GM12891 (cell line): ENCODE data around the gene VGF.
A peak's percentile ranks its signal among the peaks of the same experiment; 100 is the strongest.
"Not testable (repeated sequence)": the region's sequence is repeated elsewhere in the genome, so short reads cannot be mapped to it uniquely, and the experiment has no call there.

Source experiments
- DNase-seq: peaks from one replicate; pipeline ENCODE4 v3.0.0; 2011; ENCODE audit warnings: low spot score; ENCODE audit not compliant: insufficient read length
- FAIRE-seq: peaks from 2 replicates; lab custom pipeline; 2011; peaks lifted over from hg19 to GRCh38; lab: Jason Lieb, UNC
- PAX5 ChIP-seq: IDR thresholded peaks from 2 replicates; pipeline ENCODE4 v1.6.1; 2011; ENCODE audit warnings: low read length, moderate library complexity, mild to moderate bottlenecking; ENCODE audit not compliant: insufficient read depth, severe bottlenecking
- POLR2A ChIP-seq: IDR thresholded peaks from 2 replicates; pipeline ENCODE4 v1.6.1; 2011; ENCODE audit warnings: low read depth, low read length, control low read depth
- POLR2AphosphoS5 ChIP-seq: IDR thresholded peaks from 2 replicates; pipeline ENCODE4 v1.6.1; 2011; ENCODE audit warnings: low read depth, low read length, control low read depth
- POU2F2 ChIP-seq: IDR thresholded peaks from 2 replicates; pipeline ENCODE4 v1.6.1; 2011; ENCODE audit warnings: low read depth, mild to moderate bottlenecking, control low read depth, low read length, moderate library complexity
- SPI1 ChIP-seq: IDR thresholded peaks from 2 replicates; pipeline ENCODE4 v1.6.1; 2011; ENCODE audit warnings: low read depth, low read length, control low read depth
- TAF1 ChIP-seq: IDR thresholded peaks from 2 replicates; pipeline ENCODE4 v1.6.1; 2011; ENCODE audit warnings: low read depth, low read length, control low read depth

Gene VGF

GRCh38 chr7:101126651-101127459, 38.5 kb downstream of the VGF start, which contains the start of gene SERPINE1:
TSS of gene SERPINE1 (plus strand) at chr7:101127104. CDS start at chr7:101128394, 1,290 bp downstream.
- no peak for TF ChIP-seq TAF1
- TF ChIP-seq POLR2A, result 0 out of 2 replicates have a peak, but pooled peaks have one; percentile 36
- no peak for TF ChIP-seq SPI1
- no peak for TF ChIP-seq PAX5
- 0 out of 2 replicates have a peak, but pooled peaks have one; percentile 26 for TF ChIP-seq POLR2AphosphoS5
- TF ChIP-seq POU2F2, result no peak
- FAIRE-seq (peak; percentile 63), DNase-seq (peak; percentile 52)

GRCh38 chr7:101125989-101126650, 39.2 kb downstream of the VGF start:
- DNase-seq (no peak), FAIRE-seq (no peak)
- TF ChIP-seq SPI1 (peak; percentile 82), TAF1 (no peak), POU2F2 (no peak), PAX5 (no peak), POLR2A (no peak), POLR2AphosphoS5 (no peak)

- no peak for FAIRE-seq
- no peak for DNase-seq
- TF ChIP-seq POLR2A, result no peak
- no peak for TF ChIP-seq POU2F2
- TF ChIP-seq SPI1, result no peak
- no peak for TF ChIP-seq PAX5
- TF ChIP-seq TAF1, result no peak
- TF ChIP-seq POLR2AphosphoS5, result no peak
These were observed 40.9 kb downstream of the VGF start for GRCh38 chr7:101124376-101125056.

- no peak for DNase-seq
- no peak for FAIRE-seq
- TF ChIP-seq POLR2AphosphoS5, result no peak
- TF ChIP-seq POLR2A, result no peak
- TF ChIP-seq PAX5, result no peak
- no peak for TF ChIP-seq SPI1
- no peak for TF ChIP-seq POU2F2
- TF ChIP-seq TAF1, result no peak
These were observed 41.7 kb downstream of the VGF start for GRCh38 chr7:101123703-101124068.

- DNase-seq, result no peak
- TF ChIP-seq POLR2A (no peak), POLR2AphosphoS5 (no peak)
- FAIRE-seq, result no peak
These were observed 42.3 kb downstream of the VGF start for GRCh38 chr7:101122933-101123702.

- FAIRE-seq (no peak), DNase-seq (no peak)
- TF ChIP-seq POU2F2, result no peak
- TF ChIP-seq TAF1, result peak; percentile 31; the same call in 1 of the 2 replicates
- no peak for TF ChIP-seq POLR2AphosphoS5
- TF ChIP-seq POLR2A, result peak; percentile 41; the same call in 1 of the 2 replicates
- TF ChIP-seq SPI1, result peak; percentile 31; the same call in 1 of the 2 replicates
- no peak for TF ChIP-seq PAX5
These were observed 43.1 kb downstream of the VGF start for GRCh38 chr7:101121991-101122932.

- not testable (repeated sequence) for FAIRE-seq, DNase-seq
These were observed 43.8 kb downstream of the VGF start for GRCh38 chr7:101121631-101121990.

GRCh38 chr7:101120315-101120714, 45.1 kb downstream of the VGF start:
- no peak for DNase-seq
- TF ChIP-seq POU2F2 (no peak), POLR2AphosphoS5 (no peak), TAF1 (no peak), SPI1 (no peak), PAX5 (no peak), POLR2A (no peak)
- no peak for FAIRE-seq

- no peak for TF ChIP-seq SPI1
- DNase-seq (no peak), FAIRE-seq (no peak)
These were observed 45.5 kb downstream of the VGF start for GRCh38 chr7:101119876-101120275.
